ENCODE results near the gene HSPA5.

The HSPA5 gene

GRCh38 chr9:125246261-125246667, 5.1 kb upstream of the HSPA5 start:
- TF ChIP-seq CTCF (IDR thresholded peaks at IDR 0.05; ENCODE audit: borderline replicate concordance, extremely low read depth, low read length, poor library complexity, severe bottlenecking): no peak
- H3K36me3 ChIP-seq (ENCODE audit: insufficient read depth, low read length): no peaks in the 10 kb centered on the region
- no peak overlapping the region for H3K4me2 ChIP-seq (ENCODE audit: insufficient read depth, low read length)
- ATAC-seq (ENCODE audit: insufficient read depth, low read depth) (no peak), DNase-seq (no peak)
- no peak overlapping the region for H2AFZ ChIP-seq (ENCODE audit: low read depth, low read length)
- H3K9ac ChIP-seq (ENCODE audit: low read depth, low read length): no peak overlapping the region
- H3K79me2 ChIP-seq (ENCODE audit: insufficient read depth, low read length): peaks cover 8% of the 10 kb centered on the region
- no peaks in the 10 kb centered on the region for H3K27me3 ChIP-seq (ENCODE audit: insufficient read depth, low read length, poor library complexity)
- H3K4me1 ChIP-seq (ENCODE audit: insufficient read depth, low read length): peaks cover 7% of the 10 kb centered on the region
- H3K9me3 ChIP-seq (ENCODE audit: insufficient read depth, low read length, severe bottlenecking): no peaks in the 10 kb centered on the region
- no peaks in the 10 kb centered on the region for H4K20me1 ChIP-seq (ENCODE audit: insufficient read depth, low read length)
- H3K4me3 ChIP-seq (ENCODE audit: low read depth in 1 of 2, low read length in 2 of 2): no peak overlapping the region
- no peak overlapping the region for H3K27ac ChIP-seq (ENCODE audit: low read length)

GRCh38 chr9:125243792-125244260, 2.7 kb upstream of the HSPA5 start:
- H2AFZ ChIP-seq (ENCODE audit: low read depth, low read length): no peak overlapping the region

GRCh38 chr9:125241863-125242739, 958 bp upstream of the HSPA5 start:
- peaks cover 40% of the 10 kb centered on the region for H3K4me1 ChIP-seq (ENCODE audit: insufficient read depth, low read length)
- peak overlapping the region; percentile 47 to 75 for H3K4me3 ChIP-seq (ENCODE audit: low read depth in 1 of 2, low read length in 2 of 2)
- TF ChIP-seq CTCF (IDR thresholded peaks at IDR 0.05; ENCODE audit: borderline replicate concordance, extremely low read depth, low read length, poor library complexity, severe bottlenecking) (no peak), EZH2 (IDR thresholded peaks at IDR 0.05; ENCODE audit: borderline replicate concordance, low read depth, low read length, severe bottlenecking) (no peak)
- peak overlapping the region; percentile 66 for H2AFZ ChIP-seq (ENCODE audit: low read depth, low read length)
- H3K79me2 ChIP-seq (ENCODE audit: insufficient read depth, low read length): peaks cover 49% of the 10 kb centered on the region
- peaks cover 38% of the 10 kb centered on the region for H3K36me3 ChIP-seq (ENCODE audit: insufficient read depth, low read length)
- H3K9me3 ChIP-seq (ENCODE audit: insufficient read depth, low read length, severe bottlenecking): no peaks in the 10 kb centered on the region
- DNase-seq (no peak), ATAC-seq (ENCODE audit: insufficient read depth, low read depth) (peak; percentile 8; the same call in 2 of the 3 replicates)
- no peaks in the 10 kb centered on the region for H3K27me3 ChIP-seq (ENCODE audit: insufficient read depth, low read length, poor library complexity)
- H4K20me1 ChIP-seq (ENCODE audit: insufficient read depth, low read length): peaks cover 24% of the 10 kb centered on the region
- peak overlapping the region; percentile 79 for H3K9ac ChIP-seq (ENCODE audit: low read depth, low read length)
- H3K27ac ChIP-seq (ENCODE audit: low read length): peak overlapping the region; percentile 94
- H3K4me2 ChIP-seq (ENCODE audit: insufficient read depth, low read length): peak overlapping the region; percentile 75

More at GRCh38 chr9:125243792-125244260, 2.7 kb upstream of the HSPA5 start:
- DNase-seq: no peak
- Histone ChIP-seq H3K4me1 (ENCODE audit: insufficient read depth, low read length) (peaks cover 22% of the 10 kb centered on the region), H3K4me3 (ENCODE audit: low read depth in 1 of 2, low read length in 2 of 2) (no peak overlapping the region), H3K36me3 (ENCODE audit: insufficient read depth, low read length) (peaks cover 21% of the 10 kb centered on the region), H3K9me3 (ENCODE audit: insufficient read depth, low read length, severe bottlenecking) (no peaks in the 10 kb centered on the region), H3K79me2 (ENCODE audit: insufficient read depth, low read length) (peaks cover 32% of the 10 kb centered on the region), H3K9ac (ENCODE audit: low read depth, low read length) (no peak overlapping the region), H3K4me2 (ENCODE audit: insufficient read depth, low read length) (no peak overlapping the region), H3K27ac (ENCODE audit: low read length) (no peak overlapping the region), H3K27me3 (ENCODE audit: insufficient read depth, low read length, poor library complexity) (no peaks in the 10 kb centered on the region), H4K20me1 (ENCODE audit: insufficient read depth, low read length) (peaks cover 18% of the 10 kb centered on the region)
- TF ChIP-seq EZH2 (IDR thresholded peaks at IDR 0.05; ENCODE audit: borderline replicate concordance, low read depth, low read length, severe bottlenecking): no peak
- no peak for TF ChIP-seq CTCF (IDR thresholded peaks at IDR 0.05; ENCODE audit: borderline replicate concordance, extremely low read depth, low read length, poor library complexity, severe bottlenecking)
- no peak for ATAC-seq (ENCODE audit: insufficient read depth, low read depth)
